Parathyroid adenoma (tissue), 2 donors: Measurements from ENCODE around the gene COLEC11.
"Not testable (repeated sequence)": the region's sequence is repeated elsewhere in the genome, so short reads cannot be mapped to it uniquely, and the experiment has no call there.

Experiments used
- H2AFZ ChIP-seq: fragments of 300-600 bp; sonication (generic); one replicate; pipeline ENCODE4 v1.7.0; 2017; ENCODE audit warnings: antibody characterized with exemption, mild to moderate bottlenecking
- H3K27ac ChIP-seq: fragments of 300-600 bp; sonication (generic); one replicate; pipeline ENCODE4 v1.7.0; 2017
- H3K27me3 ChIP-seq: fragments of 300-600 bp; sonication (generic); one replicate; pipeline ENCODE4 v1.7.0; 2017; ENCODE audit warnings: low read length; ENCODE audit not compliant: control insufficient read depth, insufficient read depth
- H3K36me3 ChIP-seq: fragments of 300-600 bp; sonication (generic); one replicate; pipeline ENCODE4 v1.7.0; 2017; ENCODE audit warnings: low read length; ENCODE audit not compliant: control insufficient read depth, insufficient read depth
- H3K4me1 ChIP-seq: fragments of 300-600 bp; sonication (generic); one replicate; pipeline ENCODE4 v1.7.0; 2017; ENCODE audit warnings: control low read depth
- H3K4me2 ChIP-seq: fragments of 300-600 bp; sonication (generic); one replicate; pipeline ENCODE4 v1.7.0; 2017; ENCODE audit warnings: low read length
- H3K4me3 ChIP-seq: fragments of 300-600 bp; sonication (generic); one replicate; pipeline ENCODE4 v1.7.0; 2017; ENCODE audit warnings: low read depth, low read length
- H3K79me2 ChIP-seq: fragments of 300-600 bp; sonication (generic); one replicate; pipeline ENCODE4 v1.7.0; 2017; ENCODE audit warnings: control low read depth
- H3K9ac ChIP-seq: fragments of 300-600 bp; sonication (generic); one replicate; pipeline ENCODE4 v1.7.0; 2017; ENCODE audit warnings: mild to moderate bottlenecking
- H3K9me3 ChIP-seq: fragments of 300-600 bp; sonication (generic); one replicate; pipeline ENCODE4 v1.7.0; 2017; ENCODE audit warnings: low read length; ENCODE audit not compliant: control insufficient read depth
- TF ChIP-seq, protein P1 (sequence below): fragments of 300-600 bp; sonication (generic); IDR thresholded peaks from one replicate; pipeline ENCODE4 v1.7.0; 2017; ENCODE audit warnings: antibody characterized with exemption, mild to moderate bottlenecking
- donor health status: primary hyperparathyroidism.

Gene COLEC11

DNA sequence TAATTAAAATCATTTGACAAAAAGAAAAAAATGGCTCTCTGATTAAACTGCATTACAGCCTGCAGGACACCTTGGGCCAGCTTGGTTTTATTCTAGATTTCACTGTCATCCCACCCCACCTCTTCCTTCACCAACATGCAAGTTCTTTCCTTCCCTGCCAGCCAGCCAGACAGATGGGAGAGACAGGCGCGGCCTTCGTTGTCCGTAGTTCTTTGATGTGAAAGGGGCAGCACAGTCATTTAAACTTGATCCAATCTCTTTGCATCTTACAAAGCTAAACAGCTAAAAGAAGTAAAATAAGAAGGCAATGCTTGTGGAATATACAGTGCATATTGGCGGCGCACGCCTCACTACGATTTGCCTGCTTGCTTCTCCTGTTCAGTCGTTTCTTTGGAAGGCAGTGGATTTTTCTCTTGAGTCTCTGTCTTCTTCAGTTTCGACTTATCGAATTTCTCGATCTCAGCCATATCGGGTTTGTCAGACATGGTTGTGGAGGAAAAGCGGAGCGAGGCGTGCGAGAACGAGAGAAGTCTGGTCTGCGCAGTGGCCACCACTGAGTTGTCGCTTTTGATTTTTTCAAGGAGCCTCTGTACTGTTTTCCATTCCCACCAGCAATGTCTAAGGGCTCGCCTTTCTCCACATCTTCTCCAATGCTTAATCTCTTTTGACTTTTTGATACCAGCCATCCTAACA lies 22.4 kb downstream of the COLEC11 start:
- H3K79me2 ChIP-seq: no peaks in the 10 kb centered on the region
- no peaks in the 10 kb centered on the region for H3K4me1 ChIP-seq
- no peak overlapping the region for H3K4me3 ChIP-seq
- no peaks in the 10 kb centered on the region for H3K36me3 ChIP-seq
- H3K27ac ChIP-seq: no peak overlapping the region
- H3K9ac ChIP-seq: no peak overlapping the region
- no peak overlapping the region for H2AFZ ChIP-seq
- H3K27me3 ChIP-seq: no peaks in the 10 kb centered on the region
- no peaks in the 10 kb centered on the region for H3K9me3 ChIP-seq
- no peak overlapping the region for H3K4me2 ChIP-seq
- TF ChIP-seq, protein P1, sequence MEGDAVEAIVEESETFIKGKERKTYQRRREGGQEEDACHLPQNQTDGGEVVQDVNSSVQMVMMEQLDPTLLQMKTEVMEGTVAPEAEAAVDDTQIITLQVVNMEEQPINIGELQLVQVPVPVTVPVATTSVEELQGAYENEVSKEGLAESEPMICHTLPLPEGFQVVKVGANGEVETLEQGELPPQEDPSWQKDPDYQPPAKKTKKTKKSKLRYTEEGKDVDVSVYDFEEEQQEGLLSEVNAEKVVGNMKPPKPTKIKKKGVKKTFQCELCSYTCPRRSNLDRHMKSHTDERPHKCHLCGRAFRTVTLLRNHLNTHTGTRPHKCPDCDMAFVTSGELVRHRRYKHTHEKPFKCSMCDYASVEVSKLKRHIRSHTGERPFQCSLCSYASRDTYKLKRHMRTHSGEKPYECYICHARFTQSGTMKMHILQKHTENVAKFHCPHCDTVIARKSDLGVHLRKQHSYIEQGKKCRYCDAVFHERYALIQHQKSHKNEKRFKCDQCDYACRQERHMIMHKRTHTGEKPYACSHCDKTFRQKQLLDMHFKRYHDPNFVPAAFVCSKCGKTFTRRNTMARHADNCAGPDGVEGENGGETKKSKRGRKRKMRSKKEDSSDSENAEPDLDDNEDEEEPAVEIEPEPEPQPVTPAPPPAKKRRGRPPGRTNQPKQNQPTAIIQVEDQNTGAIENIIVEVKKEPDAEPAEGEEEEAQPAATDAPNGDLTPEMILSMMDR: no peak

DNA sequence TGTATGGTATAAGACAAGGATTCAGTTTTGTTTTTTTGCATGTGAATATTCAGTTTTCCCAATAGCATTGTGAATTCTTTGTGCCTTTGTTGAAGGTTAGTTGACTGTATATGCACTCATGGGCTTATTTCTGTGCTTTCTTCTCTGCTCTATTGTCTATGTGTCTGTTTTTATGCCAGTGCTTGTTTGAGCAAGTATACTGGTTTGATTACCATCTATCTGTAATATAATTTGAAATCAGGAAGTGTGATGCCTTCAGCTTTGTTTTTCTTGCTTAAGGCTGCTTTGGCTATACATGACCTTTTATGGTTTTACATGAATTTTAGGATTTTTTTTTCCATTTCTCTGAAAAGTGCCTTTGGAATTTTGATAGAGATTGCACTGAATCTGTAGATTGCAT lies 23.5 kb downstream of the COLEC11 start:
- no peak overlapping the region for H2AFZ ChIP-seq
- H3K36me3 ChIP-seq: no peaks in the 10 kb centered on the region
- H3K9ac ChIP-seq: no peak overlapping the region
- H3K27me3 ChIP-seq: no peaks in the 10 kb centered on the region
- H3K4me3 ChIP-seq: no peak overlapping the region
- no peak overlapping the region for H3K4me2 ChIP-seq
- no peaks in the 10 kb centered on the region for H3K9me3 ChIP-seq
- no peaks in the 10 kb centered on the region for H3K79me2 ChIP-seq
- TF ChIP-seq, protein P1: no peak
- no peak overlapping the region for H3K27ac ChIP-seq
- H3K4me1 ChIP-seq: no peaks in the 10 kb centered on the region

DNA sequence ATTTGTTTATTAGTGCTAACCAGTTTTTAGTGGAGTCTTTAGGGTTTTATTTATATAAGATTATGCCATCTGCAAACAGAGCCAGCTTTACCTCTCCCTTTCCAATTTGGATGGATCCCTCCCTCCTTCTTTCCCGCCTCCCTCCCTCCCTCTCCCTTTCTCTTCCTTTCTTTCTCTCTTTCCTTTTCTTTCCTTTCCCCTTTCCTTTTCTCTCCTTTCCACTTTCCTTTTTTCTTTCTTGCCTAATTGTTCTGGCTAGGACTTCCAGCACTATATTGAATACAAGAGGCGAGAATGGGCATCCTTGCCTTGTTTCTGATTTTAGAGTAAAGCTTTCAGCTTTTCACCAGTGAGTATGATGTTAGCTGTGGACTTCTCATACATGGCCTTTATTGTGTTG lies 24.1 kb downstream of the COLEC11 start:
- Histone ChIP-seq H3K4me2 (no peak overlapping the region), H3K9ac (no peak overlapping the region), H3K9me3 (no peaks in the 10 kb centered on the region), H3K27ac (no peak overlapping the region), H3K27me3 (no peaks in the 10 kb centered on the region), H3K36me3 (no peaks in the 10 kb centered on the region), H2AFZ (no peak overlapping the region), H3K79me2 (no peaks in the 10 kb centered on the region), H3K4me1 (no peaks in the 10 kb centered on the region), H3K4me3 (no peak overlapping the region)
- TF ChIP-seq, protein P1: no peak

DNA sequence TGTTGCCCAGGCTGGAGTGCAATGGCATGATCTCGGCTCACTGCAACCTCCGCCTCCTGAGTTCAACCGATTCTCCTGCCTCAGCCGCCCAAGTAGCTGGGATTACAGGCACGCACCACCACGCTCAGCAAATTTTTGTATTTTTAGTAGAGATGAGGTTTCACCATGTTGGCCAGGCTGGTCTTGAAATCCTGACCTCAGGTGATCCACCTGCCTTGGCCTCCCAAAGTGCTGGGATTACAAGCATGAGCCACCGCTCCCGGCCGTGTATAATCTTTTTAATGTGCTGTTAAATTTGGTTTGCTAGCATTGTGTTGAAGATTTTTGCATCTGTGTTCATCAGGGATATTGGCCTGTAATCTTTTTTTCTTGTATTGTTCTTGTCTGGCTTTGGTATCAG lies 24.7 kb downstream of the COLEC11 start:
- H3K36me3 ChIP-seq, H3K79me2 ChIP-seq, H3K4me3 ChIP-seq, H2AFZ ChIP-seq, H3K9me3 ChIP-seq, H3K4me1 ChIP-seq, H3K9ac ChIP-seq, H3K4me2 ChIP-seq, H3K27ac ChIP-seq, H3K27me3 ChIP-seq: not testable (repeated sequence)

DNA sequence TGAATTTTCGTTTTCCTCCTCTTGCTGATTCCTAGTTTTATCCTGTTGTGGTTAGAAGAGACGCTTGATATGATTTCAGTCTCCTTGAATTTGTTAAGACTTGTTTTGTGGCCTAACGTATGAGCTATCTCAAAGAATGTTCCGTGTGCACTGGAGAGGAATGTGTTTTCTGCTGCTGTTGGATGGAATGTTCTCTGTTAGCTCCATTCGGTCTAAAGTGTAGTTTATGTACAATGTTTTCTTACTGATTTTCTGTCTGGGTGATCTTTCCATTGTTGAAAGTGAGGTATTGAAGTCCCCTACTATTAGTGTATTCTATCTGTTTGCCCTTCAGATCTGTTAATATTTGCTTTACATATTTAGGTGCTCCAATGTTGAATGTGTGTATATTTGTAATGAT lies 25.9 kb downstream of the COLEC11 start:
- H3K9me3 ChIP-seq: no peaks in the 10 kb centered on the region
- no peaks in the 10 kb centered on the region for H3K4me1 ChIP-seq
- no peaks in the 10 kb centered on the region for H3K79me2 ChIP-seq
- no peaks in the 10 kb centered on the region for H3K27me3 ChIP-seq
- H3K9ac ChIP-seq: no peak overlapping the region
- no peak overlapping the region for H3K27ac ChIP-seq
- H3K4me2 ChIP-seq: no peak overlapping the region
- no peak overlapping the region for H3K4me3 ChIP-seq
- no peak overlapping the region for H2AFZ ChIP-seq
- TF ChIP-seq, protein P1: no peak
- H3K36me3 ChIP-seq: no peaks in the 10 kb centered on the region
